GM19324 (cell line): ENCODE results near the gene SARS1.

Source experiments
- ATAC-seq: cut with Tn5 transposase; IDR thresholded peaks from one replicate; pipeline ENCODE4 v1.9.1; 2021; ENCODE audit warnings: mild to moderate bottlenecking, moderate library complexity; ENCODE audit not compliant: unreplicated experiment, low FRiP score

The SARS1 gene

GRCh38 chr1:109225711-109226445 is 12.2 kb downstream of the SARS1 start:
- no peak for ATAC-seq

GRCh38 chr1:109228167-109228566 is 14.4 kb downstream of the SARS1 start:
- ATAC-seq = no peak

GRCh38 chr1:109229531-109230127 is 15.9 kb downstream of the SARS1 start:
- ATAC-seq = no peak

DNA sequence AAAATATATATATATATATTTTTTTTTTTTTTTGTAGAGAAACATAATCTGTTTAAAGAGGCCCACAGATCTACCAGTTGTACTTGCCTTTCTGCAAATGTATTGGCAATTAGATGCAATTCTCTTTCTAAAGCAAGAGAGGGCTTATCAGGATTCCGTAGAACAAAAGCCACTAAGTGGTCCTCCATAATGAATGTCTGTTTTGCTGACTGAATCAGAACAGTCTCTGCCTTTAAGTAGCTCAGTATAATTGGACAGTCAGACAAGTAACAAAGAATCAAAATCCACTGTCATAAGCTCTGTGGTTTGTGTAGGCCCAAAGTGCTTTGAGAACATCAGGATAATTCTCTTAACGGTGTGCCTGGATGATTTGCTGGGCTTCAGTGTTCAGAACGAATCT is 17.3 kb downstream of the SARS1 start:
- no peak for ATAC-seq

DNA sequence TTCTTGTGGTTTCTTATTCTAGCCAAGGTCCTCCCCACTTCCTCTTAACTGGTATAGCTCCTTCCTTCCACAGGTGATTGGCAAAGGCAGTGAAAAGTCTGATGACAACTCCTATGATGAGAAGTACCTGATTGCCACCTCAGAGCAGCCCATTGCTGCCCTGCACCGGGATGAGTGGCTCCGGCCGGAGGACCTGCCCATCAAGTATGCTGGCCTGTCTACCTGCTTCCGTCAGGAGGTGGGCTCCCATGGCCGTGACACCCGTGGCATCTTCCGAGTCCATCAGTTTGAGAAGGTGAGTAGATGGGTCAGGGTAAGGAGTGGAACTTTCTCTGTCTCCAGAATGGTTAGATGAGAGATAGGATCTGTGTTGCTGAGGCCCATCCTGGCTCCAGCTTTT is 21.4 kb downstream of the SARS1 start:
- no peak for ATAC-seq

- ATAC-seq = no peak
These were observed 23.8 kb downstream of the SARS1 start for GRCh38 chr1:109237512-109237911.

- ATAC-seq = no peak
These were observed 24.7 kb downstream of the SARS1 start for GRCh38 chr1:109238382-109238781.

- no peak for ATAC-seq
These were observed 25.3 kb downstream of the SARS1 start for GRCh38 chr1:109239047-109239408.

DNA sequence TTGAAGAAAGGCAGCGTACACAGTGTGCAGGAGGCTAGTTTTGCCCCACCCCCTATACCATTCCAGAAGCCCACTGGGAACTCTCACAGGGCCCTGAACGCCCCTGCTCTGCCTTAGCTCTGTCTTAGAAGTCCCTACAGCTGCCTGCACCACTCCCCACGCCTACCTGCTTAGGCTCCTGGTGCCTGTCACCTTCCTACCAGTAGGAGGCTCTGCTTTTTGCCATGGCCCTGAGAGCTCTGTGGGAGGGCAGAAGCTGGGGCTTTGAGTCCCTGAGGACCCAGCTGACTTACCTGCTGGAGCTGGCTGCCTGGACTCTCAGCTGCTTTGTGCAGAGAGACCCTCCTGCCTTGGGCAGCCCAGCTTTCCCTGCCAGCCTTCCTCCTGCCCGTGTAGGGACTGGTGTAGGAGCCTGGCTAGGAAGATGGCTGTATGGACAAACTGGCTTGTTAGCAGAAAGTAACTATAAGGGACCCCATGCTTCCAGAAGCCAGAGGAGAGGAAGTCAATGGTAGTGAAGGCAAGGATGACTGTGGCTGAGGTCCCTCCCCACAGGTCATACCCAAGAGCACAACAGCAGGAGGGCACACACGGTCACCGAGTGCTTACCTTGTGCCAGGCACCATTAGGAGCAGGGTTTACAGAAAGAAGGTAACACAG is 25.8 kb downstream of the SARS1 start:
- no peak for ATAC-seq

- ATAC-seq = no peak
These were observed 26.7 kb downstream of the SARS1 start for GRCh38 chr1:109240158-109241152.

- no peak for ATAC-seq
These were observed 27.6 kb downstream of the SARS1 start for GRCh38 chr1:109241344-109241743.

- no peak for ATAC-seq
These were observed 28.2 kb downstream of the SARS1 start for GRCh38 chr1:109241841-109242345.

DNA sequence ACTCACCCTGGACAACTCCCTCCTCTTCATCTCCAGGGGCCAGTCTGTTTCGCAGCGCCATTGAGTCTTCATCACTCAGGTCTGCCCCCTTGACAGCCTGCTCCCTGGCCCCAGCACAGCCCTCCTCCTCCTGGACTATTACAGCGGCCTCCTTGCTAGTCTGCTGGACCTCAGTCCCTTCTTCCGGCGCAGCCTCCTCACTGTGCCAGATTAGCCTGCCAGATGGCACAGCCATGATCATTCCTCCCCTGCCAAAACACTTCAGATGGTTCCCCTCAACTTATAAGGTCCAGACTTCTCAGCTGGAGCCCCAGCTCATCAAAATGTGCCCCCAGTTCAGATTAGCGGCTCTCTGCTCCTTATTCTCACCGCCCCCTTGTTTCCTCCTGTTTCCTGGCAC is 28.7 kb downstream of the SARS1 start:
- no peak for ATAC-seq

GRCh38 chr1:109243221-109243620 is 29.5 kb downstream of the SARS1 start:
- no peak for ATAC-seq

GRCh38 chr1:109243860-109244552 is 30.3 kb downstream of the SARS1 start:
- no peak for ATAC-seq

DNA sequence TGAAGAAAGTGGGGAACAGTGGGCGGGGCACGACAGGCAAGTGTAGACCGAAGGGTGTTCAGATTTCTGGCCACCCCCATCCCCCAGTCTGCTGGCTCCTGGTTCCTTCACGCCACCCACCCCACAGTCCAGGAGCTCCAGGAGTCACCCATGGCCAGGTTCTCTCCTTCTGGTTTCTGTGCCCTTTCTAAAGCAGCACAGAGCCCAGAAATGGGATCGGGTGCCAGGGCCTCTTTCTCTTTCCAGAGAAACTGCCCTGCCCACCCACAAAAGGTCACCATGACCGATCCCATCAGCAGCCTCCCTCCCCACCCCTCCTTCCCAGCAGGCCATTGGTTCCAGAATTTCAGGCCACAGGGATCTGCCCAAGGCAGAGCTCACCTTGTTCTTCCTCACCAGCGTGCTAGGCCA is 32.4 kb downstream of the SARS1 start:
- no peak for ATAC-seq

DNA sequence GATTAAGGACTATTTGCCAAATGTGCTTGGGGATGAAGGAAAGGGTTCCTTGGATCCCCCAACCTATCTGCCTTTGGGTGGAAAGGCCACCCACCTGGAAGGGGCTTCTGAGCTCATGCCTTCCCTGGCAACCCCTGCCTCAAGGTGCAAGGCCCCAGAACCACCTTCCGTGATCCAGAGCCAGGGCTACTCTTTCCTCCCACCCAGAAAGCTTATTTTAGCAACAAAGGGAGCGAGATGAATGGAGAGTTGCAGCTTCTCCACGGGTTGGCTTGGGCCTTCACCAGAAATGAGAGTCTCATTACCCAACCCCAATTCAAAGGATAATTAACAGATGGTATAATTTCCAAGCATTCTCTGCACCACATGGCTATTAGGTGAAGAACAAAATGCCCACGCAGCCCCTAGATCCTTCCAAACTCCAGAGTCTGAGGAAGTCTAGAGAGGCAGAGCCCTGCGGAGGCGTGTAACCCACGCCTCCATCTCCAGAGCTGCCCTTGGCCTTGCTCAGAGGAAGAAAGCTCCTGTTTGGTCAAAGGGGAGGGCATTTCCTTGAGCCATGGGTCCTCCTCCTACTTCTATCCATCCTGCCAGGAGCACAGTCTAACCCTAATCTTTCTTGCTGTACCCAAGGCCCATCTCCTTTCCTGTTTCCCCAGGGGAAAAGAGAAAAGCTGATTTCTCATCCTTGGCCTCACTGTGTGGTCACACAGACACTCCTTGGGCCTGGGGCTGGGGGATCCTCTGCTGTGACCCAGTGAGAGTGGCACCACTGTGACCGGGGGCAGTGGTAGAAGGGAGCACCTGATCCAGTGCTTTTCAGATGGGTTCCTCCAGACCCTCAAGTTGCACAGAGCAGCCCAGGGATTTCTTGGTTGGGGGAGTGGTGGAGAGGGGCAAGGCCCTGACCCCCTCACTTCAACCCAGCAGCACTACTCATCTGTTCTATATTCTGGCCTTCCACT is 34.0 kb downstream of the SARS1 start:
- ATAC-seq = no peak

DNA sequence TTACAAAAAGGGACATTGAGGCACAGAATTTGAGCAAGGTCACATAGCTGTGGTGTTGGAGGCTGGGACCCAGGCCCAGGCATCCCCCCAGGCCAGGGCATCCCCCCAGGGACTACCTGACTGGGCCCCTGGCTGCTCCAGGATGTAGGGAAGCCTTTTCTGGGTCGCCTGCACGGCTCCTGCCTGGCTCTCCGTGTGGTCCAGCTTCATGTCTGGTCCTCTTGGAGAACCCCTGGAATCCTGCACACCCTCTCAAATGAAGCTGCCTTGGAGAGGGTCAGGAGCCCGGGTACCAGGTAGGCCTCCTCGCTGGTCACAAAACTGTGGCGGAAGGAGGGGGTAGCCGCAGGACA is 34.7 kb downstream of the SARS1 start:
- no peak for ATAC-seq
